Loucy (cell line): ENCODE results near the gene GPR150.

Experiments used
- H2AFZ ChIP-seq: fragments of 200-600 bp; sonication (generic); 2 replicates; pipeline ENCODE4 v1.6.0; 2016; ENCODE audit warnings: antibody characterized with exemption, mild to moderate bottlenecking, low read length, moderate library complexity
- H3F3A ChIP-seq: fragments of 200-600 bp; 2 replicates; pipeline ENCODE4 v1.6.0; 2016; ENCODE audit warnings: antibody characterized with exemption, low read depth, mild to moderate bottlenecking
- H3K27me3 ChIP-seq: fragments of 200-600 bp; sonication (generic); 2 replicates; pipeline ENCODE4 v1.6.1; 2014; ENCODE audit warnings: low read length, mild to moderate bottlenecking; ENCODE audit not compliant: insufficient read depth, poor library complexity, severe bottlenecking
- H3K36me3 ChIP-seq: fragments of 200-600 bp; sonication (generic); 2 replicates; pipeline ENCODE4 v1.6.1; 2016; ENCODE audit warnings: low read length; ENCODE audit not compliant: insufficient read depth
- H3K4me1 ChIP-seq: fragments of 200-600 bp; sonication (generic); 2 replicates; pipeline ENCODE4 v1.5.1; 2014; ENCODE audit warnings: low read length, mild to moderate bottlenecking; ENCODE audit not compliant: insufficient read depth, poor library complexity, severe bottlenecking
- H3K4me2 ChIP-seq: fragments of 200-600 bp; sonication (generic); 2 replicates; pipeline ENCODE4 v1.6.0; 2014; ENCODE audit warnings: antibody characterized with exemption, low read length, low read depth, mild to moderate bottlenecking; ENCODE audit not compliant: poor library complexity, severe bottlenecking
- H3K4me3 ChIP-seq: fragments of 200-600 bp; sonication (generic); 2 replicates; pipeline ENCODE4 v1.5.1; 2014; ENCODE audit warnings: low read length, mild to moderate bottlenecking, mixed read lengths; ENCODE audit not compliant: poor library complexity, severe bottlenecking
- H3K79me2 ChIP-seq: fragments of 200-600 bp; sonication (generic); 2 replicates; pipeline ENCODE4 v1.6.1; 2014; ENCODE audit warnings: low read length; ENCODE audit not compliant: insufficient read depth
- H3K9ac ChIP-seq: fragments of 200-600 bp; sonication (generic); 2 replicates; pipeline ENCODE4 v1.6.0; 2014; ENCODE audit warnings: mild to moderate bottlenecking, low read depth, low read length, moderate library complexity; ENCODE audit not compliant: poor library complexity, severe bottlenecking
- H3K9me2 ChIP-seq: fragments of 200-600 bp; sonication (generic); replicated peaks from 2 replicates; pipeline ENCODE4 v1.6.1; 2016; ENCODE audit warnings: low read depth, low read length, mixed read lengths
- H3K9me3 ChIP-seq: fragments of 200-600 bp; sonication (generic); 2 replicates; pipeline ENCODE4 v1.6.1; 2014; ENCODE audit warnings: mild to moderate bottlenecking, antibody characterized with exemption, low read length, low read depth; ENCODE audit not compliant: insufficient read depth
- H4K20me1 ChIP-seq: fragments of 200-600 bp; sonication (generic); 2 replicates; pipeline ENCODE4 v1.6.0; 2014; ENCODE audit warnings: antibody characterized with exemption, low read length, mild to moderate bottlenecking; ENCODE audit not compliant: insufficient read depth, poor library complexity, severe bottlenecking
- EZH2phosphoT487 ChIP-seq: fragments of 200-600 bp; IDR thresholded peaks from 2 replicates; pipeline ENCODE4 v1.6.1; 2018; ENCODE audit warnings: antibody characterized with exemption, mild to moderate bottlenecking, moderate library complexity, borderline replicate concordance
- TF ChIP-seq, protein P1 (sequence below): fragments of 200-600 bp; sonication (generic); conservative IDR thresholded peaks from 2 replicates; pipeline ENCODE4 v1.5.1; 2014; ENCODE audit warnings: mild to moderate bottlenecking, antibody characterized with exemption, low read length

Gene GPR150

DNA sequence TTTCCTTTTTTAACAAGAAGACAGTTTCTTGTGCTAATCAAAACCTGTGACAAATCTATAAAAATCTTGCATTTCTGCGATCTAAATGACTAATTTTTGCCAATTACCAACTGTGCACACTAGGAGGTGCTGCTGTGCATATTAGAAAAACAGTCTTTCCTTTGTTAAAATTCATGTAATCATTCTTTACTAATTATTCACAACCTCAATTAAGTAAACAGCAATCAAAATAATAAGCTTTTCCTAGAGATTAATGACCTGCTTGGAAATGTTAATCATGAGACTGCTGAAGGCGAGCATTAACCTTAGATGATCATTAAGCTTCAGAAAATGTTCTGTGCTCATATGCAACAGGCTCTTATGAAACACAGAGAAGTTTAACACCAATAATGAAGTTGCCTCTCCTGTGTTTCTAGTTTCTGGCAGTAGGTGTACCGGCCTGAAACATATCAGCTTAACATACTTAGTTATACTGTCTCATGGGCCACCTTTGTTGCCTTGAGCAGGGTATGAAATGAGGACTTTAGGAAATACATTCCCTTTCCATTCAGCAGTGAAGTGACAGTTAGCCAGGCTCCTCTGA lies 44.4 kb downstream of the GPR150 start:
- Histone ChIP-seq H3F3A (no peaks in the 10 kb centered on the region), H3K4me3 (no peak overlapping the region), H2AFZ (peak overlapping the region; percentile 88), H3K9me3 (no peaks in the 10 kb centered on the region), H4K20me1 (no peaks in the 10 kb centered on the region), H3K4me2 (peak overlapping the region; percentile 24), H3K9me2 (no peaks in the 10 kb centered on the region), H3K36me3 (no peaks in the 10 kb centered on the region), H3K79me2 (no peaks in the 10 kb centered on the region), H3K27me3 (no peaks in the 10 kb centered on the region), H3K9ac (peak overlapping the region; percentile 42), H3K4me1 (peaks cover 20% of the 10 kb centered on the region)
- TF ChIP-seq, protein P1, sequence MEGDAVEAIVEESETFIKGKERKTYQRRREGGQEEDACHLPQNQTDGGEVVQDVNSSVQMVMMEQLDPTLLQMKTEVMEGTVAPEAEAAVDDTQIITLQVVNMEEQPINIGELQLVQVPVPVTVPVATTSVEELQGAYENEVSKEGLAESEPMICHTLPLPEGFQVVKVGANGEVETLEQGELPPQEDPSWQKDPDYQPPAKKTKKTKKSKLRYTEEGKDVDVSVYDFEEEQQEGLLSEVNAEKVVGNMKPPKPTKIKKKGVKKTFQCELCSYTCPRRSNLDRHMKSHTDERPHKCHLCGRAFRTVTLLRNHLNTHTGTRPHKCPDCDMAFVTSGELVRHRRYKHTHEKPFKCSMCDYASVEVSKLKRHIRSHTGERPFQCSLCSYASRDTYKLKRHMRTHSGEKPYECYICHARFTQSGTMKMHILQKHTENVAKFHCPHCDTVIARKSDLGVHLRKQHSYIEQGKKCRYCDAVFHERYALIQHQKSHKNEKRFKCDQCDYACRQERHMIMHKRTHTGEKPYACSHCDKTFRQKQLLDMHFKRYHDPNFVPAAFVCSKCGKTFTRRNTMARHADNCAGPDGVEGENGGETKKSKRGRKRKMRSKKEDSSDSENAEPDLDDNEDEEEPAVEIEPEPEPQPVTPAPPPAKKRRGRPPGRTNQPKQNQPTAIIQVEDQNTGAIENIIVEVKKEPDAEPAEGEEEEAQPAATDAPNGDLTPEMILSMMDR, result peak; percentile 97
- no peak for TF ChIP-seq EZH2phosphoT487

DNA sequence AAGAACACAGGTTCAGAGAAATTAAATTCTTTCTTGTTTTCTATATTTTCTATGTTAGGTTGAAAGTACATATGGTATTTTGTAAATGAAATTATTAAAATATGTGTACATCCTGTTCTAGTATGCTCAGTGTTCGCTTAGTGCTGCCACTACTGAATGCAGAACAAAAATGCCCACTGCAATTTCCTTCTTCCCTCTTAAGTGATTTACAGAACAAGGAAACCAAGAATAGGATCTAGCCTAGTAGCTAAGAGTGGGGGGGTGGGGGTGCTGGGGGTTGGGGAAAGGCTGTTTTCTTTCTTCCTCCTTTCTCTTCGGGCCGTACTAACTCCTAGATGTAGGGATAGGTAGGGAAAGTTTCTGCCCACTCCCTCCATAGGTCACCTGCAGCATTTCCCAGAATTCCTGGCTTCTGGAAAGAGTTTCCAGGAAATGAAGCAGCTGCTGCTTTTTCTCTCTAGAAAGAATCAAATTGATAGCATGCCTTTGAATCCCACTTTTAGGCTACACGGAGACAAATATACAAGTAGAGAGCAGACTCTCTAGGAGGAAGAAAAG lies 47.3 kb downstream of the GPR150 start:
- Histone ChIP-seq H3K36me3 (no peaks in the 10 kb centered on the region), H3K9me2 (no peaks in the 10 kb centered on the region), H3K4me2 (no peak overlapping the region), H3K79me2 (no peaks in the 10 kb centered on the region), H3K4me1 (peaks cover 25% of the 10 kb centered on the region), H3K4me3 (no peak overlapping the region), H3K9ac (no peak overlapping the region), H3K27me3 (no peaks in the 10 kb centered on the region), H3K9me3 (no peaks in the 10 kb centered on the region), H4K20me1 (no peaks in the 10 kb centered on the region), H3F3A (no peaks in the 10 kb centered on the region), H2AFZ (no peak overlapping the region)
- no peak for TF ChIP-seq EZH2phosphoT487
- TF ChIP-seq, protein P1, result no peak

- Histone ChIP-seq H3K27me3 (no peaks in the 10 kb centered on the region), H3K36me3 (no peaks in the 10 kb centered on the region), H3K9ac (no peak overlapping the region), H3K4me1 (peaks cover 25% of the 10 kb centered on the region), H2AFZ (no peak overlapping the region), H3K9me2 (no peaks in the 10 kb centered on the region), H3F3A (no peaks in the 10 kb centered on the region), H3K4me2 (no peak overlapping the region), H3K9me3 (no peaks in the 10 kb centered on the region), H4K20me1 (no peaks in the 10 kb centered on the region), H3K4me3 (no peak overlapping the region), H3K79me2 (no peaks in the 10 kb centered on the region)
- no peak for TF ChIP-seq EZH2phosphoT487
- TF ChIP-seq, protein P1, result no peak
Observed at GRCh38 chr5:95667678-95668077, 47.8 kb downstream of the GPR150 start.
